GM19025 (cell line): Measurements from ENCODE around the gene IQCH.

Experiments used
- ATAC-seq: cut with Tn5 transposase; IDR thresholded peaks from one replicate; pipeline ENCODE4 v1.9.1; 2021; ENCODE audit warnings: mild to moderate bottlenecking, low read depth, moderate library complexity; ENCODE audit not compliant: unreplicated experiment

IQCH gene

GRCh38 chr15:67386947-67387346 is 132.4 kb downstream of the IQCH start:
- ATAC-seq = no peak

DNA sequence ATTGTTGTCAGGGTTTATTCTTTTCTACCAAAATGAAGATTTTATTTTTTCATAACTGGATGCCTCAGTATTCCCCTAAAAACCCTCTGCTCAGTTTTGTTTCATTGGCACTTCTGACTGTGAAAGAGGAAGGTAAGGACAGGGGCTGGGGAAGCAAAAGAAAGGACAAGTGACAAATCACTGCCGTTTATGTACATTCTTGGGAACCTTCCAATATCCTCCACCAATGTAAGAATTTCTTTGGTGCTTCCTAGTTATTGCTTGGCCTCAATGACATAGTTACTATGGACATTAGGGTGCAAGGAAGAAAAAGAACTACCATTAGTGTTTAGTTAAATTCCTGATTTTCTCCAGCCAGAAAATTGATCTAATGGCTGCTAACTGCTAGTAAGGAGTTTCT is 135.4 kb downstream of the IQCH start:
- no peak for ATAC-seq

- no peak for ATAC-seq
Measured at GRCh38 chr15:67394873-67395639, 140.5 kb downstream of the IQCH start.

DNA sequence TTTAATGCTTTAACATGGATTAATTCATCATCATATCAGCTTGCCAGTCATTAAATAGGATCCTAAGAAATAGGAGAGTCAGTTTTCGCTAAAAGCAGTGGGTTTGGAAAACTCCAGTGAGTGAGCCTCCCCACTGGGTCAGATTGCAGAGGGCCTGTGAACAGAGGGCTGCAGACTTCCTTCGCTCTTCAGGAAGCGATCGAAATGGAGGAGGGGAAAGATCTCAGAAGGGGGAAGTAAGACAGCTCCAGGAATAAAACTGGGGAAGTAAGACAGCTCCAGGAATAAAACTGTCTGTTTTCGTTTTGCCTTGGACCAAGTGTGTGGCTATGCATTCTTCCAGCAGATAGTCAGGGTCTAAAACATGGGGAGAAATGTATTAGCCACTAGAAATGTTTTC is 141.5 kb downstream of the IQCH start:
- no peak for ATAC-seq

- no peak for ATAC-seq
Measured at GRCh38 chr15:67397139-67397538, 142.6 kb downstream of the IQCH start.

DNA sequence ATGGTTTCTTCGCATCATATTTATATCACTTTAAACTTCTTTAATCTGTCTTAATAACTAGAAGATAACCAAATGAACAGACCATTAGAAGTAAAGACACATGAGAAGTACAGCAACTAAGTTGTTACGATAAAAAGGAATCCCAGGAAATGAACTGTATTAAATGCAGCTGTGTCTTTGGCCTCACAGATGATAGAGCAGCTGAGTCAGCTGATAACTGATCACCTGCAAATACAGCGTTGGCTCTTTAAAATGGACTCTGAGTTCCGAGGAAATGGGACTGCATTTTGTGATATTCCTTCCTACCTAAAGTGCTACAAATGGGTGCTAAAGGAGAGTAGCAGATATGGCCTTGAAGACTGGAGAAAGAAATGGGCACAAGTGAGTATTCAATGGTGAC is 145.3 kb downstream of the IQCH start:
- no peak for ATAC-seq

DNA sequence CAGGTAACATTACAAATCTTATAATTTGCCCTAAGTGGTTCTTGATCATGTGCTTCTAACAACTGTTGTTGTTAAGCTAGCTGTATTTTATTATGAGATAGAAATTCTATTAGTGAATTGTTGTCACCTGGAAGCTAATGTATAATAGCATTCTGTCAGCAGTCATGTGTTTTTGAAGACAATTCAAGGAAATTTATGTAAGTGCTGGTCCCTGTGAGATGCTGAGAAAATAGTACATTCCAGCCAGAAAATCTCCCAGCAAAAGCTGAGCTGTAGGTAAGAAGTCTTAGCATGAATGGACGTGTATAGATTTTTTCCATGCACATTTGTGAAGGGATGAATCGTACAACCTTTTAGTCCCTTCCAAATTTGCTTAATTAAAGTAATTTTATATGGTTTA is 146.3 kb downstream of the IQCH start:
- ATAC-seq = no peak

- ATAC-seq = no peak
Measured at GRCh38 chr15:67401336-67401735, 146.8 kb downstream of the IQCH start.

- ATAC-seq = no peak
Measured at GRCh38 chr15:67403428-67404154, 149.0 kb downstream of the IQCH start.

DNA sequence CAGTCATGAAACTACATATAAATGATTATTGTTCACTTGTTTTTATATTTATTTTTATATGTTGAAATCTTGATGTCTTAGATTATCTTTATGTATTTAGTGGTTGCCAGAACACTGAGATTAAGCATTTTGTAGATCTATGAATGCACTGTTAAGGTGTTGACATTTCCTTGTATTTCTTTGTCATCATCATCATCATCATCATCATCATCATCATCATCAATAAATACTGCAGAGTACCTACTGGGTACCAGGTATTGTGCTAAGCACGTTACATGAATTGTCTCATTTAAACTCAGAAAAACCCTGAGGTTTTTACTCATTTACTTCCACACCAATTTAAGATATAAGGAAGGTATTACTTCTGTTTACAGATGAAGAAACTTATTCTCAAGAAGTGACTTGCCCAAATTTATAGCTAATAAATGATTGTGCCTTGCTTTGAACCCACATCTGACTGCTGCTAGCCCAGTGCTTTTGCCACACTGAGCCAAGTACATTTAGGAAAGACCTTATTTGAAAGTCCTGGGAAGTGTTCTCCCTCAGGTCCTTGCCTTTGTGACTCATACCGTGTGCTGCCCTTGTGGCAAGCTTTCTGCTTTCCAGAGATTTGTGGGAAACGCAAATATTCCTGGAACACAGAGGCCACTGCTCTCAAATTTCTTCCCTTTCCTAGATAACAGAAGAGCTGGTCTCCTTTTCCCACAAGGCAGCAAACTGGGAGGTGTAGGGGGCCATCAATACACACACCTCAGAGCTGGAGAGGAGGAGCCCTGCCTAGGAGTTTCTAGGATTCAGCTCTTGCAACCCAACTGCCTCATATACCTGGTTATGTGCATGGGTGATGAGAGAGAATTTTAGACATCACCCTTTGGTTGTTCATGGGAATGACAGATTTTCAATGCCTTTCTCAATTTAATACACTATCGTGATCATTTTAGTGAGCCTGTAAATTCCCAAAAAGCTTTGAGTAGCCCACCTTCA is 150.9 kb downstream of the IQCH start:
- no peak for ATAC-seq

DNA sequence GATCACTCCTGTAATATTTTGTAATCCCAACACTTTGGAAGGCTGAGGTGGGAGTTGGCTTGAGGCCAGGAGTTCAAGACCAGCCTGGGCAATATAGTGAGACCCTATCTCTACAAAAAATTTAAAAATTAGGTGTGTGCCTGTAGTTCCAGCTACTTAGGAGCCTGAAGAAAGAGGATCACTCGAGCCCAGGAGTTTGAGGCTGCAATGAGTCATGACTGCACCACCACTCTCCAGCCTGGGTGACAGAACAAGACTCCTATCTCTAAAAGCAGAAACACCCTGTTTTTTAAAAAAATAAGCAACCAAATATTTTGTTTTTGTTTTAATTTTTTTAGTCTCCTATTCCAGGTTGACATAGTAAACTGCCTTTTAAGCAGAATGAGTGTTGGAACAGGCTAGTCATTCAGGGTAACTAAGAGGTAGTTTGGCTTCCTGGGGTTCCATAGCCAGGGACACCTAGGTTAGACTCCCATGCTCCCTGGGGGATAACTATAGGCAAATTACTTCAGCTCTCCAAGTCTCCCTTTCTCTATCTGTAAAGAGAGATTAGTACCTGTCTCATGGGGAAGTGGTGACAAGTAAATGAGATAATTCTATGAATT is 151.8 kb downstream of the IQCH start:
- no peak for ATAC-seq

GRCh38 chr15:67407786-67408185 is 153.2 kb downstream of the IQCH start:
- ATAC-seq = no peak

DNA sequence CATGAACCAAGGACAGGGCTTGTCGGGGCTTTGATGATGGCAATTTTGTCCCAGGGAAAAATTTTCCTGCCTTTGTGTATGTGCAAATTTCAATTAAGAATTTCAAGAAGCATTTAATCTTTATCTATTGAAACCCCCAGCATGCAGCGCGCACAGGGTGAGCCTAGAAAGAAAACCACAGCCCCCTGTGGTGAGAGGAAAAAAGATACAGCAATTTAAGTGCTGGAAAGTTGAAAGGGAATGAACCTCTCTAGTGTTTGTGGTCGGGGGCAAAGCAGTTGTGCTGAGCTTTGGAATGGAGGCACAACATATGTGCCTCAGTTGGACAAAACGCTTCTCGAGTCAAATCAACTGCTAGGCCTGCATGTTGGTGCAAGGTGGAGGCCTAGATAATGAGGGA is 154.6 kb downstream of the IQCH start:
- no peak for ATAC-seq

GRCh38 chr15:67411486-67411885 is 156.9 kb downstream of the IQCH start:
- ATAC-seq = no peak

DNA sequence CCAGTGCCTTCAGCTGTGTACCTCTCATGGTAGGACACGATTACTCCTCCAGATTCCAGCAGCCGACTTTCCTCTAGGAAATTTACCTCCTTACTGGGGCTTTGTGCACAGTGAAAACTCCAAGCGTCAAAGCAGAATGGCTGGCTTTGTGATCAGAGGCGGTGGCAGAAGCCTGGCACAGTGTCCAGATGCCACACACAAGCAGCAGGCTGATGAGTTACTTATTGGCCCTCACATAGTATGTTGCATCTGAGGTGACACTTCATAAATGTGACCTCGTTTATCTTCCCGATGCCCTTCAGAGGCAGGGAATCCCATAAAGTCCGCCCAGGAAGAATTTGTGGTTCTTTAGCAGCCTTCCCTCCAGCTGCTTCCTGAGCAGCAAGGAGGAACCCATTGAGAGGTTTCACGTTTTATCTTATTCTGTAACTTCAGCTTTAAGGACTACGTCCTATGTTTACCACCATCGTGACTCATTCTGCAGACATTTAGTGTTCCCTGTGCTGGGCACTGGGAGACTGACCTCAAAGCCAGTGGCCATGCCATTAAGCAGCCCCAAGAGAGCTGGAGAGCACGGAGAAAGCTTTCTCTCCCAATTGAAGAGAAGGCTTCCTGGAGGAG is 159.3 kb downstream of the IQCH start:
- no peak for ATAC-seq

- ATAC-seq = no peak
Measured at GRCh38 chr15:67415181-67415580, 160.6 kb downstream of the IQCH start.

DNA sequence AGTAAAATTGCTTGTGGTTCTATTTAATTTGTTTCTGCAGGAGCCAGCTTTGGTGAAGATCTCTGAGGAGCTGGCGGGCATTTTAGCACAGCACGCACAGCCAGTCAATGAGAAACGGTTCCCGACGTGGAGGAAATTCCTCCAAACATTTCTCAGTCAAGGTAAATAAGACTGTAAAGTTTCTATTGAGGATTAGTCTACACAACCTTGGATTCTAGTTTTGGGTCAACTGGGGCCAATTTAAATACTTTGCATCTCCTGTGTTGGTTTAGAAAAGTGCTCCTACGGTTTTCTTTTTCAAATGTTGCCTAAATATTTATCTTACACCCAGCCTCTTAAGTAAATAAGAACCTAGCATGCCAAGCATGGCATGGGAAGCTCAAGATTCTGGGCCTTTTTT is 162.3 kb downstream of the IQCH start:
- ATAC-seq = no peak

GRCh38 chr15:67419705-67420104 is 165.1 kb downstream of the IQCH start:
- ATAC-seq = no peak

DNA sequence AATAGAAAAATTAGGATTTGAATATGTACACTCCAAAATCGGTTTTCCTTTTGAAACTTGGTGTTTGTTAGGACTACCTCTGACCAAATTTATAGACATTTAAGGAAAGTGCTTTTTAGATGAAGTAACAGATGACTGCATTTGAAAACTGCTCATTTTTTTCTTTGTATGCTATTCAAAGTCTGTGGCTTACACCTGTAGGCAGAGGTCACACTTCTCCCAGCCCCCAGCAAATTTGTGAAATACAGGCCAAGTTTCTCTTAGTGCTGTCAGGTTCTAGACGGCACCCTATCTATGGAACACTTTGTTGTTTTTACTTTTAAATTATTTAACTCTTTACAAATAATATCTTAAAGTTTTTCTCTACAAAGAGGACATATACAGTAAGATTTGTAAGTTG is 165.6 kb downstream of the IQCH start:
- ATAC-seq = no peak

GRCh38 chr15:67421105-67421504 is 166.5 kb downstream of the IQCH start:
- no peak for ATAC-seq
